ENCODE data around the gene SELENOO.

The SELENOO gene

DNA sequence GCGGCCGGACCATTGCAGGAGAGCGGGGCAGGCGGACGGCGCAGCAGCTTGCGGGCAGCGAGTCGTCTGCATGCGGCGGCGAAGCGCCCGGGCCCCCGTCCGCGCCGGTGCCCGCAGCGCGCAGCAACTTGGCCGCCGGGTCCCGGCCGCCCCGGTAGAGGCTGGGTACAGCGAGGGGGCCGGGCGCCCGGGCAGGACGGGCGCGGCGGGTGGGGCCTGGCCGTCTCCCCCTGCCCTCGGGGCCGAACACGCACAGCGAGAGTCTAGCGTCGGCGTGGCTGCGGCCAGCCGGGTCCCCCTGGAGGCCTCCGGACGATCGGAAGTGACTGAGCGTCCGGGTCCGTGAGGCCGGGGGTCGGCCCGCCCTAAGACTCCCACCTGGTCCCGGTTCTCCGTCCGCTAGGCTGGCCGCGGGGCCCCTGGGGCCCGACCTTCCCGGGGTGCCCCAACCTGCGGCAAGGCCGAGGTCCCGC lies 15.9 kb upstream of the SELENOO start:
- DNase-seq = no peak

DNA sequence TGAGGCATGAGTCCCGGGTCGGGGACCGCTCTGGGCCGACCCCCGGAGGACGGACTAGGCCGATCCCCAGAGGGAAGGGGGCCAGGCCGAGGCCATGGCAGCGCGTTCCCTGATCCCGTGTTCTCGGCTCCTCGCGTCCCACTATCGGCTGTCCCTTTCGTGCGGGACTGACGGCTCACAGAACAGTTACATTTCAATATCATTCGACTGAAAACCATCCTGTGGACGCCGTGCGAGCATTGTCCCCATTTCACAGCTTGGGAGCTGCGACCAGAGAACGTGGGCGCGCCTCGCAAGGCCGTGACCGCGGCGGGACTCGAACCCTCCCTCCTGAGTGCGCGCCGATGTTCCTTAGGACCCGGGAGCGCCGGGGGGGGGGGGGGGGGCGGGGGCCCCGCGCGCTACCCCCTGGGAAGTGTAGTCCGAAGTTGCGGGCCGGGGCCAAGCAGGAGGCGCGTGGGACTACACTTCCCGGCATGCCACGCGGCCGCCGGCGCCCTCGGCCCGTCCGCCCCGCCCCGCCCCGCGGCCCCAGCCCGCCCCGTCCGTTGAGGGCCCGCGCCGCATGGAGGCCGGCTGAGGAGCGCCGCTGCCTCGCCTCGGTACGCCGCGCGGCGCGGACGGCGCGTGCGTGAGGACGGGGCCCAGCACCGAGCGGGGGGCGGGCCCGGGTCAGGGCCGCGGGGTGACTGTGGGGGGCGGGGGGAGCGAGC lies 15.3 kb upstream of the SELENOO start, which contains the start of gene TRABD:
Gene TRABD (plus strand): TSS at position 539 of the 713 bp plus-strand sequence. CDS start 7,148 bp downstream, outside the sequence.
- peak; percentile 54 for DNase-seq

DNA sequence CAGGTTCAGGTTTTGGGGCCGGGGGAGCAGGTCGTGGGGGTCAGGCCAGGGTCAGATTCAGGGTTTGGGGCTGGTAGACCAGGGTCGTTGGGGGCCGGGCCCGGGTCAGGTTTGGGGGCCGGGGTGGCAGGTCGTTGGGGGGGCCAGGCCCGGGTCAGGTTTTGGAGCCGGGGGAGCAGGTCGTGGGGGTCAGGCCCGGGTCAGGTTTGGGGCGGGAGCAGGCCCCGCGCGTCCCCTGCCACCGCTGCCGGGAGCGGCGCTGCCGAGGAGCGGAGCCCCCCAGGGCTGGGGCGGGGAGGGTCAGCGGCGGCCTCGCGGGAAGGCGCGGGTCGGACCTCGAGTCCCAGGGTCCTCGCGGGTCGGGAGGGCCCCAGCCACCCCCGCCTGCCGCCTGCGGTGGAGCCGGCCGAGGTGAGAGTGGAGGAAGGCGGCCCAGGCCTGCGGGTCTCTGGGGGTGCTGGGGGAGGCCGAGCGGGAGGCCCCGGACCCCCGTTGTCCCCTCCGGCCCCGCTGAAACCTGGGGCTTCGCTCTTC lies 14.6 kb upstream of the SELENOO start:
- DNase-seq = no peak

GRCh38 chr22:50186761-50187523 lies 13.9 kb upstream of the SELENOO start:
- no peak for DNase-seq

- no peak for DNase-seq
Observed at GRCh38 chr22:50188356-50188755, 12.5 kb upstream of the SELENOO start.

- DNase-seq = no peak
Observed at GRCh38 chr22:50189184-50189848, 11.5 kb upstream of the SELENOO start.

GRCh38 chr22:50189849-50190181 lies 11.0 kb upstream of the SELENOO start:
- DNase-seq = no peak

- no peak for DNase-seq
Observed at GRCh38 chr22:50190182-50190940, 10.4 kb upstream of the SELENOO start.

DNA sequence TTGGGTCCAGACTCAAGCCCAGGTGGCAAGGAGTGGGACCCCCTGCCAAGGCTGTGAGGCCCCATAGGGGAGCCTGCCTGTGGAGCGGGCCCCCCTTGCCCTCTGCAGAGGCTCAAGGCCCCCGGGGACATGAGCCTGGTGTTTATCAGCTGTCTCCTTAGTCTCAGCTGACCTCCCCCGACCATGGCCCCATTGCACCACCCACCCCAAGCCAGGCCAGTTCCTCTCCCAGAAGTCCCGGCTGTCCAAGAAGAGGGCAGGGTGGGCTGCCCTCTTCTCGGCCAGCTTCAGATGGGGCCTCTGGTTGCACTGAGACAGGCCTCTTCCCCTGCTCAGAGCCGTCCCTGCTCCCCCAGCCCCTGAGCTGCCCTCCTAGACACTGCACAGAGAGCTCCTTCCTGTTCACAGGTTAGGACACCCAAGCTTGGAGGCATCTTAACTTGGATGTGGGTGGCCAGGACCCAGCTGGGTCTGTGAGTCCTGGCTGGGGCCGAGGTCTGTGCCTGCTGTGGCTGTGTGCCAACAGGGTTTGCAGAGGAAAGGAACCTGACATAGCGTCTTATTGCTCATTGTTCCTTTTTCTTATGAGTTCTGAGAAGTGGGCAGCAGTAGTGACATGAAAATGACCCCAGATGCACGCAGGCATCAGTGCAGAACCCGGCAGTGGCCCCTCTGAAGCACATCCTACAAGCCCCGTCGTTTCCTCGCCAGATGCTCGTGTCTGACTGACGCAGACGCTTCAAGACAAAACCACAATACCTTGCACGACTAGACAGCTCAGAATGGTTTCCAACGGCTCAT lies 9.7 kb upstream of the SELENOO start:
- DNase-seq = no peak

DNA sequence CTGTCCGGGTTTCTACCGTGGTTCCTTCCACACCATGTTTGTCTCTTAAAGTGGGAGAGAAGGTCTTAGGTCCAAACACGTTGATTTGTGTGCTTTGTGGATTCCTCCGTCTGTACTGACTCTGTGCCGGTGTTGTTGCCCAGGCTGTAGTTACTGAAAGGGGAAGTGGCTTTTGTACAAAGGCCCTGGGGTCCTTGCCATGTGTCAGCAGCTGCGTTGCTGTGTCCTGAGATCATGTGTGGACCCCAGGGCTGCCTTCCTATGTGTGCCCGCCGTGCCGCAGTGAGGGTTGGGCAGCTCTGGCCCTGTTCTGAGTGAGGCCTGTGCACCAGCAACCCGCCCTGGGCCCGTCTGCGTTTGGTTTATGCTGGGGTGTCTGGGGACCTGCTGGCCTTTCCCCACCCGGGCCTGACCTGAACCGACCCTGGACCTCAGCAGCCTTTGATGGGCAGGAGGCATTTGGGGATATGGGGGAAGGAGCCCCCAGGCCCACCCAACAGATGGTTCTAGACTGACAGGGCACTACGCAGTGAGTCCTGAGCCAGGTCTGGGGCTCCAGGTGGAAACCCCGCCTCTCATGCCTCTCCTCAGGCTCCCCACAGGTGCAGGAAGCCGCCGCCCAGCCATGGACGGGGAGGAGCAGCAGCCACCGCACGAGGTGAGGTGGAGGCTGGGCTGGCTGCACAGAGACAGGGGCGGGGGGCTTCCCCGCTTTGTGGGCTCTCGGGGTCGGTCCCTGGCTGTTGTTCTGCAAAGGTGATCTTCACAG lies 8.2 kb upstream of the SELENOO start:
- DNase-seq = no peak

GRCh38 chr22:50193621-50194020 lies 7.2 kb upstream of the SELENOO start:
- DNase-seq = no peak

DNA sequence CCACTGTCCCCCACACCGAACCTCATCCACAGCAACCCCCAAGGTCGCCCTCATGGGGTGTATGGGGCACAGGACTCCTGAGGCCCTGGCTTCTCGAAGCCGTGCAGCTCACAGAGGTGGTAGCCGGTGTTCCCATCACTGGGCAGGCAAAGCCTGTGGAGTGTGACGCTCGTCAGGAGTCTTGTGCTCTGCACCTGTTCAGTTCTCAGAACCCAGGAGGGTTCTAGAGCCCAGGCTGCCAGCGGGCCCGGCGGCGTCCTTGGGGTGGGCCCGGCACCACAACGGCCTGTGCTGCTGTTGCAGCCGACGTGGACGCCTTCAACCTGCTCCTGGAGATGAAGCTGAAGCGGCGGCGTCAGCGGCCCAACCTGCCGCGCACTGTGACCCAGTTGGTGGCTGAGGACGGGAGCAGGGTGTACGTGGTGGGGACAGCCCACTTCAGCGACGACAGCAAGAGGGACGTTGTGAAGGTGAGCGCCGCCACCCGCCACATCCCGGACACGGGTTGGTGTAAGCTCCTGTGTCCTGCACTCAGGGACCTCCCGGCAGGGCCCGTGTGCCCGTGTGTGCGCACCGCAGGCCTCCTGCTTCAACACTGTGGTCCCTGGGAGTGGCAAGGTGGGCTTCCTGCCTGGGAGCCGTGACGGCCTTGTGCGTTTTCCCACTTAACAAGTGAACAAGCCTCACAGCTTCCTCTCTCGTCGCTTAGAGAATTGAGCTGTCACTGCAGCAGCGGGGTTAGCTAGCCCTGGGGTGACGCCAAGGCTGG lies 6.6 kb upstream of the SELENOO start:
- no peak for DNase-seq

GRCh38 chr22:50196256-50196655 lies 4.6 kb upstream of the SELENOO start:
- DNase-seq = no peak

GRCh38 chr22:50197000-50197800 lies 3.6 kb upstream of the SELENOO start:
- no peak for DNase-seq

- no peak for DNase-seq
Observed at GRCh38 chr22:50197856-50198623, 2.8 kb upstream of the SELENOO start.

DNA sequence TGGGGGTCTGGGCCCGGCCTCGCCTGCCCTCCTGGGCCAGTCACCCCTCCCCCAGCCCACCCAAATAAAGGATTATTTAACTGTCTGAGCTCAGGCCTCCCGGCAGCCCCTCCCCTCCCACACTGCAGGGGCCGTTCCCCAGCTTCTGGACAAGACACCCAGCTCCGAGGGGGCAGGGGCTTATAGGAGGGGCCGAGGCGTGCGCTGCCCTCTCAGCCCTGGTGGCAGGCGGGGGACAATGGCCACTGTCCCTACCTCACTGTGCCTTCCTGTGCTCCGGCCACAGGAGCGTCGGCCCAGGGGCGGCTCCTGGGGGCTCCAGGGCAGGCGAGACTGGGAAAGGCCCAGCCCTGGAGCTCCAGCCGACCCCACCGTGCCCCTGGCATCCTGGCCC lies 2.2 kb upstream of the SELENOO start:
- no peak for DNase-seq

- no peak for DNase-seq
Observed at GRCh38 chr22:50199251-50199721, 1.5 kb upstream of the SELENOO start.

DNA sequence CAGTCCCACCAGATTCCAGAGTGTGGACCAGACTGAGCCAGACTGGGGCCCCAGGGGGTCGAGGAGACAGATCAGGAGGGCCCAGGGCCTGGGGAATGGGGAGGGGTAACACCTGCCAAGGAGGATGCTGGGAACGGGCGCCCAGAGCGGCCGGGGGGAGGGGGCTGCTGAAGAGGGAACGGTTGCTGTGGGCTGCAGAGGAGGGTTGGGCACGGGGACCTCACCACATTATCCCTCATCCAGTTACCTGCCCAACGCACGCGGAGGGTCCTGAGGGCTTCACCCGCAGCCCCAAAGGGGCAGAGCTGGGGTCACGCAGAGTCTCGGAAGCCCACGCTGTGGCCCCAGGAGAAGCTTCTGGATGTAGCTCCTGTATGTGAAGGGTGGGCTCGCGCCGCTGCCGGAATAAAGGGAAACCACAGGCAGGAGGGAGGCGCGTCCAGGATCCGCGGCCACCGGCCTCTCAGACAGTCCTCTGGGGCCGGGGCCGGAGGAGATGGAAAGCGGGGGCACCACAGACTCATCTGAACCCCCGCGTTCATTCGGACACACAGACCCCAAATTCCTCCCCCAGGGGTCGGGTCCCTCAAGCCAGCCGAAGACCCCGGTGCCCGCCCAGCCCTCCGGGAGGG lies 866 bp upstream of the SELENOO start:
- no peak for DNase-seq

Measured in GOT3 (cell line).